ENCODE results near the gene CD177.
"Not testable (repeated sequence)": the region's sequence is repeated elsewhere in the genome, so short reads cannot be mapped to it uniquely, and the experiment has no call there.

The CD177 gene

GRCh38 chr19:43336508-43336907 lies 17.0 kb upstream of the CD177 start:
- not testable (repeated sequence) for DNase-seq

GRCh38 chr19:43337737-43338136 lies 15.7 kb upstream of the CD177 start:
- no peak for DNase-seq

- DNase-seq = no peak
These were observed 15.0 kb upstream of the CD177 start for GRCh38 chr19:43338530-43338929.

- peak; percentile 54 for DNase-seq
These were observed 14.1 kb upstream of the CD177 start for GRCh38 chr19:43339243-43339930.

- not testable (repeated sequence) for DNase-seq
These were observed 13.4 kb upstream of the CD177 start for GRCh38 chr19:43340101-43340500.

GRCh38 chr19:43341098-43341497 lies 12.4 kb upstream of the CD177 start:
- DNase-seq = not testable (repeated sequence)

GRCh38 chr19:43342104-43342503 lies 11.4 kb upstream of the CD177 start:
- DNase-seq = peak; percentile 86

- not testable (repeated sequence) for DNase-seq
These were observed 9.1 kb upstream of the CD177 start for GRCh38 chr19:43344347-43344925.

- not testable (repeated sequence) for DNase-seq
These were observed 3.7 kb upstream of the CD177 start for GRCh38 chr19:43349813-43350212.

GRCh38 chr19:43351998-43352746 lies 1.3 kb upstream of the CD177 start:
- no peak for DNase-seq

- no peak for DNase-seq
These were observed 780 bp downstream of the CD177 start for GRCh38 chr19:43354305-43354627.

- DNase-seq = not testable (repeated sequence)
These were observed 3.3 kb downstream of the CD177 start for GRCh38 chr19:43356749-43357148.

- no peak for DNase-seq
These were observed 8.7 kb downstream of the CD177 start for GRCh38 chr19:43362179-43362578.

GRCh38 chr19:43362745-43363144 lies 9.3 kb downstream of the CD177 start:
- DNase-seq = no peak

- not testable (repeated sequence) for DNase-seq
These were observed 12.2 kb downstream of the CD177 start for GRCh38 chr19:43365677-43366076.

- DNase-seq = no peak
These were observed 14.3 kb downstream of the CD177 start for GRCh38 chr19:43367822-43368221.

- DNase-seq = not testable (repeated sequence)
These were observed 15.4 kb downstream of the CD177 start for GRCh38 chr19:43368897-43369296.

GRCh38 chr19:43371909-43372308 lies 18.4 kb downstream of the CD177 start:
- no peak for DNase-seq

GRCh38 chr19:43372462-43372861 lies 19.0 kb downstream of the CD177 start:
- no peak for DNase-seq

GRCh38 chr19:43377624-43378023 lies 24.1 kb downstream of the CD177 start:
- DNase-seq = not testable (repeated sequence)

GRCh38 chr19:43380008-43380407 lies 26.5 kb downstream of the CD177 start:
- DNase-seq = no peak

- no peak for DNase-seq
These were observed 27.4 kb downstream of the CD177 start for GRCh38 chr19:43380771-43381386.

GRCh38 chr19:43382586-43383216 lies 29.2 kb downstream of the CD177 start:
- not testable (repeated sequence) for DNase-seq

All from NCI-H1105 treated with DMSO at 0.1 percent for 48 hours (cell line).